D721Med (cell line): ENCODE data around the gene EID3.
"Not testable (repeated sequence)": the region's sequence is repeated elsewhere in the genome, so short reads cannot be mapped to it uniquely, and the experiment has no call there.

ENCODE experiments used
- DNase-seq: peaks from one replicate; pipeline ENCODE4 v3.0.0; 2011; ENCODE audit warnings: low spot score; ENCODE audit not compliant: insufficient read length
- FAIRE-seq: peaks from 2 replicates; lab custom pipeline; 2011; peaks lifted over from hg19 to GRCh38; lab: Jason Lieb, UNC
- TF ChIP-seq, protein P1 (sequence below): IDR thresholded peaks from 2 replicates; pipeline ENCODE4 v1.5.1; 2012; ENCODE audit warnings: mild to moderate bottlenecking, control low read depth; ENCODE audit not compliant: insufficient read depth; ENCODE audit errors: missing control alignments

EID3 gene

DNA sequence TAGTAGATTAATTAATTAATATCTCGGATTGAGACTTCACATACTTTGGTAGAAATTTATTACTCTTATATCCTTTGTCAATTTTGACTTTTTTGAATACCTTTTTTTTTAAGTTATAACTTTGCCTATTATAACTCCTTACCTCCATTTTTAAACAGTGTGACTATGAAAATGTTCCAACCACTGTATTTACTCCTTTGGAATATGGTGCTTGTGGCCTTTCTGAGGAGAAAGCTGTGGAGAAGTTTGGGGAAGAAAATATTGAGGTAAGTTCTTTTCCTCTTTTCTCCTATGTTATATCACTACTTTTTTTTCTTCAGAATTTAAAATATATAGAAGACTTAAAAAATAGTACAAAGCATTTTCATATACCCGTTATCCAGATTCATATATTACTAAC lies 27.8 kb downstream of the EID3 start:
- TF ChIP-seq, protein P1, sequence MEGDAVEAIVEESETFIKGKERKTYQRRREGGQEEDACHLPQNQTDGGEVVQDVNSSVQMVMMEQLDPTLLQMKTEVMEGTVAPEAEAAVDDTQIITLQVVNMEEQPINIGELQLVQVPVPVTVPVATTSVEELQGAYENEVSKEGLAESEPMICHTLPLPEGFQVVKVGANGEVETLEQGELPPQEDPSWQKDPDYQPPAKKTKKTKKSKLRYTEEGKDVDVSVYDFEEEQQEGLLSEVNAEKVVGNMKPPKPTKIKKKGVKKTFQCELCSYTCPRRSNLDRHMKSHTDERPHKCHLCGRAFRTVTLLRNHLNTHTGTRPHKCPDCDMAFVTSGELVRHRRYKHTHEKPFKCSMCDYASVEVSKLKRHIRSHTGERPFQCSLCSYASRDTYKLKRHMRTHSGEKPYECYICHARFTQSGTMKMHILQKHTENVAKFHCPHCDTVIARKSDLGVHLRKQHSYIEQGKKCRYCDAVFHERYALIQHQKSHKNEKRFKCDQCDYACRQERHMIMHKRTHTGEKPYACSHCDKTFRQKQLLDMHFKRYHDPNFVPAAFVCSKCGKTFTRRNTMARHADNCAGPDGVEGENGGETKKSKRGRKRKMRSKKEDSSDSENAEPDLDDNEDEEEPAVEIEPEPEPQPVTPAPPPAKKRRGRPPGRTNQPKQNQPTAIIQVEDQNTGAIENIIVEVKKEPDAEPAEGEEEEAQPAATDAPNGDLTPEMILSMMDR: no peak
- DNase-seq (no peak), FAIRE-seq (no peak)

DNA sequence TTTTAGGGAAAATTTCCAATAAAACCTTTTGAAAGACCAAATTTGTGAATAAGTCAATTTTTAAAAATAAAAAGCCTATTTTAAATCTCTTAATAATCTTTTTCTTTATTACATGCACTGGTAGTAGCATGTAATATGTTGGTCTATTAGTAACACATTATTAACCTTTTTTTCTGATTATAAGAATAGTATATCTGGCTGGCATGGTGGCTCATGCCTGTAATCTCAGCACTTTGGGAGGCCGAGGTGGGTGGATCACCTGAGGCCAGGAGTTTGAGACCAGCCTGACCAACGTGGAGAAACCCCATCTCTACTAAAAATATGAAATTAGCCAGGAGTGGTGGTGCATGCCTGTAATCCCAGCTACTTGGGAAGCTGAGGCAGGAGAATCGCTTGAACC lies 28.7 kb downstream of the EID3 start:
- DNase-seq, FAIRE-seq: not testable (repeated sequence)

DNA sequence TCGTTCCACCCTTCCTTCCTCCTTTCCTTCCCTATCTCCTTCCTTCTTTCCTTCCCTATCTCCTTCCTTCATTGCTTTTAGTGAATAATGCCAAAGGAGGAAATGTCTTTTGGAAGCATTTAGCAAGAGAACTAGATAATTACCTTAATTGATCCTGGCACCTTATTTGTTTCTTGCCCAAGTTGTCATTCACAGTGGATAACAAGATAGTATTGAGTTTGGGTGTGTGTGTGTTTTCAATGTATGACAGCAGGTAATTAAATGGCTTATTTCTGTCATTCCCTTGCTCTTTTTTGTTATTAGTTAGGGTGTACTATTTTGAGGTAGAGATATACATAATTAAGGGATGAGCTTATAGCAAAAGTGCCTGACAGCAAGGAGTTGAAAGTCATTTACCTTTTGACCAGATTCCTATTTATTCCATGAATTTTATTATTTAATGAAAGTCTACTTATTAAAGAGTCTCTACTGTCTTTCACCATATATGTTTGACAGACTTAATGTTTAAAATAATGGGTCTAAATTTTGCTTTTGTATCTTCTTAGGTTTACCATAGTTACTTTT lies 30.2 kb downstream of the EID3 start:
- FAIRE-seq (no peak), DNase-seq (no peak)
- TF ChIP-seq, protein P1: no peak

DNA sequence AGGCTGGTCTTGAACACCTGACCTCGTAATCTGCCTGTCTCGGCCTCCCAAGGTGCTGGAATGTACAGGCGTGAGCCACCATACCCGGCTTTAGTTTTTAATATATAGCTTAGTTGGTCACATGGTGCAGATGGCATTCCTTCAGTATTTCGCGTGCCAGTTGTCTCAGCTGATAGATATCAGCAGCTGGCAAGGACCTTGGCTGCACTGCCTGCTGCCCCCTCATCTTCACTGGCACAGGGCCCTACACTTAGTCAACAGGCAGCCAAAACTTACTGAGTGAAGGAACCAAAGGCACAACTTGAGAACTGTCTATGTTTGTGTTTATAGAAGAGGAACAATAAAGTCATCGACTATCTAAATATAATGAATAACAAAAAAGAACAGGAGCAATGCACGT lies 31.0 kb downstream of the EID3 start:
- TF ChIP-seq, protein P1: no peak
- no peak for FAIRE-seq
- DNase-seq: no peak

DNA sequence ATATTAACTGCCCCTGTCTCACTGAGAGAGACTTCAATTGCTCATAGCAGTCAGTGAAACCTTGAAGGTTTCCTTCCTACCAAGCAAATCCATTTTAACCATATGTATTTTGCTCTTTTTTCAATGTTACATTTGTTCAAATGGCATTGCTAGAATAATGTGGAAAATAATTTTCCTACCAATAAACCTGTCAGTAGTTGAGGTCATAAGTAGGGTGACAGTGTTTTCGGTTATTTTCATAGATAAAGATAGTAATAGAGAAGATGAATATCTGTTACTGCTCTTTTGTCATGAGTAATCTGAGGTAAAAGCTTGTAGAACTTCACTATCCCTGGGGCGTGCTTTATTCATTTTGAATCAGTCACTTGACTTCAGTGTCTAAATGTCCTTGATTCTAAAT lies 32.6 kb downstream of the EID3 start:
- no peak for DNase-seq
- FAIRE-seq: no peak
- TF ChIP-seq, protein P1: no peak

DNA sequence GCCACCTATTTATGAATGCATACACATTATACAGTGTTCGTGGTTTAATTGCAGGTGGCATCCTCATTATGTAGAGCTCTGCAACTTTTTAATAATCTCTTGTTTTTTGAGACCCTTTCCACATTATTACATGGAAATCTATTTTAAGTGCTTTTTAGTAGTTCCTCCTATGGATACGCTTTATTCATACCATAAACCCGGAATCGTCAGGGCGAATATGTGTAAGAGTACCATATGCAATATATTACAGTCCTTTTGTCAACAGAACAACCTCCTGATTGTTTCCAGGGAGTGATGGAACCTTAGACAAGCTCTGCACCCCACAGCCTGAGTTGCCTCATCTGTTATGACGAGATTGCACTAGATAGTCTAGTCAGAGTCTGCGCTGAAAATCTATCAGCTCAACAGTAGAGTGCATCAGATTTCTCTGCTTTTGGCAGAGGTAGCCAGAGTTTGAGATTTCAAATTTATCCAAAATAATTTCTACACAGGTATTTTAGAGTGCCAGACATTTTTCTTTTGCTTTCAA lies 33.6 kb downstream of the EID3 start:
- DNase-seq: no peak

DNA sequence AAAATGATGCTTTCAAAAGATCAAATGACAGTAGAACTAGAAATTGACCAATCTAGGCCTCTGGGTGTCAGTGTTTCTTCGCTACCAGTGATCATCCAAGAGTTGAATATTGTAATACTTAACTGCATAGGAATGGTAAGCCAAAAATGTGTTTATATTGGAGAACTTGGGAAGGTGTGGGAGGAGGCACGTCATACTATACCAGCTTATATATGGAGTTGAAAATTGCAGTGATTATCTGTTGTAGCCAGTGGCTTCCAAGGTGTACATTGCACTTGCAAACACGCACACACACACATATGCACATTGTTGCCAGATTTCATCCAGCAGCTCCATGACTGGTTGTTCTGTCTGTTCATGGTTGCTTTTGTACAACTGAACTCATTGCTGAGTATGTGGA lies 36.1 kb downstream of the EID3 start:
- TF ChIP-seq, protein P1: no peak
- no peak for FAIRE-seq
- no peak for DNase-seq

More for the DNA sequence above, 33.6 kb downstream of the EID3 start:
- no peak for FAIRE-seq
- TF ChIP-seq, protein P1: no peak

DNA sequence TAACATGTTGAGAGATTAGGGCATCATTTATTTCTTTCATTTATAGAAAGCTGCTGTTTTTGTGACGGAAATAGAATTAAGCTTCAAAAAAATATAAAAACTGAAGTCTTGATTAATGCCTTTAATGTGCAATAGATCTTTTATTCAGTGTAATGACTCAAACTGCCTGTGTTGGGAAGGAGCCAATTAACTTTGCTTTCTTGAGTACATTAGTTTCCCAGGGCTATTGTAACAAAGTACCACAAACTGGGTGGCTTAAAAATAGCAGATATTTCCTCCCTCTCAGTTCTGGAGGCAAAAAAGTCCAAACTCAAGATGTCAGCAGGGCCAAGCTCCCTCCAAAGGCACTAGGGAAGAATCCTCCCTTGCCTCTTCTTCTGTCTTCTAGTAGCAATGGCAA lies 36.6 kb downstream of the EID3 start:
- TF ChIP-seq, protein P1: no peak
- FAIRE-seq (no peak), DNase-seq (no peak)
